Endothelial cell of umbilical vein (primary cell): ENCODE results near the gene ZNF555. TPM values are rescaled to one million over a fixed set of nuclear protein-coding genes. Genes with fewer than 3 reads are reported as not detected.

Experiments
- BruUV-seq: library from RNA; stranded (reverse); fragments of 400-500 nt; replicated peaks from 2 replicates; lab custom pipeline; 2021; lab: Mats Ljungman, UMichigan
- CTCF ChIA-PET: fragments of 300-600, 350-600 bp; sonication (Branson Sonifier 250); formaldehyde crosslinking; loops from one replicate; lab custom pipeline; 2021; ENCODE audit warnings: antibody characterized with exemption, inconsistent platforms; lab: Charles Lee
- POLR2A ChIA-PET: fragments of 300-600, 350-600 bp; sonication (Branson Sonifier 250); formaldehyde crosslinking; loops from one replicate; lab custom pipeline; 2021; ENCODE audit warnings: antibody characterized with exemption, inconsistent platforms; lab: Charles Lee
- DNase-seq: peaks from one replicate; pipeline ENCODE4 v3.0.0-alpha.2; 2011; ENCODE audit warnings: low read depth, low spot score
- FAIRE-seq: peaks from 2 replicates; lab custom pipeline; 2011; peaks lifted over from hg19 to GRCh38; lab: Jason Lieb, UNC
- H2AFZ ChIP-seq: 2 replicates; pipeline ENCODE4 v1.6.0; 2012; ENCODE audit warnings: low read depth, low read length, control low read depth, inconsistent platforms
- H3K27ac ChIP-seq: 2 replicates; pipeline ENCODE4 v1.5.1; 2011; ENCODE audit warnings: low read depth, mild to moderate bottlenecking, control low read depth, low read length, moderate library complexity; ENCODE audit not compliant: insufficient read depth
- H3K27me3 ChIP-seq, 2 experiments: 2 replicates each; pipeline versions ENCODE4 v1.6.0 to v1.6.1; 2011; ENCODE audit warnings: low read length in 2 of 2, mixed read lengths in 1 of 2; ENCODE audit not compliant: control insufficient read depth in 2 of 2, insufficient read depth in 2 of 2
- H3K36me3 ChIP-seq, 2 experiments: 2 replicates in 1 of 2; 3 replicates in 1 of 2; pipeline ENCODE4 v1.5.1; 2011; ENCODE audit warnings: low read length in 2 of 2, mild to moderate bottlenecking in 1 of 2, moderate library complexity in 1 of 2; ENCODE audit not compliant: control insufficient read depth in 2 of 2, insufficient read depth in 2 of 2; ENCODE audit errors: extremely low read depth in 1 of 2
- H3K4me1 ChIP-seq: 3 replicates; pipeline ENCODE4 v1.5.1; 2011; ENCODE audit warnings: mild to moderate bottlenecking, low read length; ENCODE audit not compliant: control insufficient read depth, insufficient read depth; ENCODE audit errors: extremely low read depth
- H3K4me2 ChIP-seq: 2 replicates; pipeline ENCODE4 v1.6.1; 2011; ENCODE audit warnings: low read length, control low read depth, mixed read lengths; ENCODE audit not compliant: insufficient read depth
- H3K4me3 ChIP-seq, 3 experiments: fragments of 200-600 bp in 1 of 3; sonication (generic), shearing (Covaris generic) in 1 of 3; replicated peaks in 1 of 3; 2 replicates each; pipeline ENCODE4 v1.5.1; 2011 to 2016; ENCODE audit warnings: control low read depth in 3 of 3, low read length in 3 of 3, mild to moderate bottlenecking in 2 of 3, inconsistent platforms in 1 of 3, low read depth in 1 of 3, moderate library complexity in 1 of 3; ENCODE audit not compliant: insufficient read depth in 1 of 3
- H3K79me2 ChIP-seq: 2 replicates; pipeline ENCODE4 v1.6.0; 2012; ENCODE audit warnings: low read length, inconsistent platforms; ENCODE audit not compliant: control insufficient read depth, insufficient read depth
- H3K9ac ChIP-seq: replicated peaks from 2 replicates; pipeline ENCODE3; 2011; ENCODE audit warnings: low read length, control low read depth; ENCODE audit not compliant: insufficient read depth; ENCODE audit errors: extremely low read depth
- H3K9me1 ChIP-seq: replicated peaks from 3 replicates; pipeline ENCODE4 v1.6.0; 2011; ENCODE audit warnings: mild to moderate bottlenecking, low read length; ENCODE audit not compliant: control insufficient read depth, insufficient read depth; ENCODE audit errors: extremely low read depth
- H3K9me3 ChIP-seq: replicated peaks from 2 replicates; pipeline ENCODE4 v1.5.1; 2012; ENCODE audit warnings: low read length, inconsistent platforms; ENCODE audit not compliant: control insufficient read depth, insufficient read depth
- H4K20me1 ChIP-seq: replicated peaks from 2 replicates; pipeline ENCODE3; 2011; ENCODE audit warnings: mild to moderate bottlenecking, low read length; ENCODE audit not compliant: control insufficient read depth, insufficient read depth; ENCODE audit errors: extremely low read depth
- EZH2 ChIP-seq: IDR thresholded peaks from 2 replicates; pipeline ENCODE4 v1.6.1; 2012; ENCODE audit warnings: borderline replicate concordance, low read depth, mild to moderate bottlenecking, moderate library complexity, low read length, inconsistent platforms; ENCODE audit not compliant: severe bottlenecking
- FOS ChIP-seq: IDR thresholded peaks from 2 replicates; pipeline ENCODE4 v1.6.1; 2011; ENCODE audit warnings: mild to moderate bottlenecking, low read length, moderate library complexity, borderline replicate concordance; ENCODE audit not compliant: insufficient read depth
- GATA2 ChIP-seq: IDR thresholded peaks from 2 replicates; pipeline ENCODE4 v1.7.0; 2011; ENCODE audit warnings: low read depth, mild to moderate bottlenecking, moderate library complexity, mixed read lengths, low read length; ENCODE audit not compliant: insufficient read length, insufficient read depth
- JUN ChIP-seq: IDR thresholded peaks from 2 replicates; pipeline ENCODE4 v1.6.1; 2011; ENCODE audit warnings: borderline replicate concordance, low read depth; ENCODE audit not compliant: insufficient read length, insufficient read depth
- MYC ChIP-seq: IDR thresholded peaks from one replicate; pipeline ENCODE4 v1.6.1; 2011; ENCODE audit warnings: mild to moderate bottlenecking, low read depth, low read length
- POLR2A ChIP-seq: IDR thresholded peaks from 2 replicates; pipeline ENCODE4 v1.6.1; 2012; ENCODE audit warnings: low read depth, mild to moderate bottlenecking, control low read depth, low read length
- POLR2AphosphoS5 ChIP-seq: IDR thresholded peaks from 2 replicates; pipeline ENCODE4 v1.6.1; 2012; ENCODE audit warnings: low read depth, mild to moderate bottlenecking, control low read depth, low read length, moderate library complexity; ENCODE audit not compliant: insufficient read depth
- dilution Hi-C: fragments of 300-500 bp; cut with MboI; formaldehyde crosslinking; loops from one replicate; pipeline ENCODE4 v1.15.0; 2019; ENCODE audit warnings: low sequenced_read_pairs; ENCODE audit not compliant: extremely low pct_ligation_motif_present
- intact Hi-C: fragments of 100-400 bp; cut with micrococcal nuclease; formaldehyde crosslinking; loops from one replicate; pipeline ENCODE4 v1.10.0; 2022
- polyA plus RNA-seq, 4 experiments: library from polyadenylated mRNA; depleted of rRNA in 3 of 4; stranded (reverse) in 3 of 4; unstranded in 1 of 4; fragments of >200 nt; gene quantifications; 2 replicates each; pipeline versions ENCODE4 v1.2.1 to v1.2.3, GENCODE V29; 2011 to 2012; ENCODE audit warnings: missing spikeins in 1 of 4
- total RNA-seq: library from RNA; stranded (reverse); gene quantifications from 2 replicates; pipeline ENCODE4 v1.2.3, GENCODE V29; 2021
- TF ChIP-seq, protein P1 (sequence below), 2 donors: IDR thresholded peaks; 1 replicate in 1 of 2; 2 replicates in 1 of 2; pipeline ENCODE4 v1.5.1; 2011; ENCODE audit warnings: low read length in 2 of 2, mild to moderate bottlenecking in 2 of 2, moderate library complexity in 2 of 2, control low read depth in 1 of 2, inconsistent platforms in 1 of 2, low read depth in 1 of 2; ENCODE audit not compliant: insufficient read depth in 1 of 2; ENCODE audit errors: extremely low read depth in 1 of 2
- TF ChIP-seq, protein P2 (sequence below): IDR thresholded peaks from 2 replicates; pipeline ENCODE4 v1.6.1; 2011; ENCODE audit not compliant: insufficient read depth, insufficient read length

Gene ZNF555
- total and polyA plus RNA-seq, 2 donors (not counting 3 experiments of a cell fraction or from before 2014, with no cell fraction given): 1.6 to 5.4 TPM

DNA sequence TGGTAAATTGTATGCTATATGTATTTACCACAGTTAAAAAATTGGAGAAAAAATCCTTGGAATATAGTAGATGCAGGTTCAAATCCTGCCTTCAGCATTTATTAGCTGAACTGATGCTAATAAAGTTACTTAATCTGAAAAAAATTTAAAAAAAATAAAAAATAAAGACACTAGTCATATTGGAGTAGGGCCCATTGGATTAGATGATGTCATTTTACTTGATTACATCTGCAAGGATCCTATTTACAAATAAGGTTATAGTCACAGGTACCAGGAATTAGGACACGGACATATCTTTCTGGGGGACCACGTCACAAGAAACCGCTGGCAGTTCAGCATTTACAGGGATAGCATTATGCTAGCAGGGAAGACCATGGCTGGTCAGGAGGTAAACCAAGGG lies 6.2 kb downstream of the ZNF555 start:
- Histone ChIP-seq H4K20me1 (no peaks in the 10 kb centered on the region), H3K9me1 (no peaks in the 10 kb centered on the region), H3K4me2 (no peak overlapping the region), H3K36me3 (peaks cover 8 to 10% of the 10 kb centered on the region in 2 experiments), H3K79me2 (peaks cover 16% of the 10 kb centered on the region), H2AFZ (no peak overlapping the region), H3K9ac (no peak overlapping the region), H3K9me3 (peaks cover 2% of the 10 kb centered on the region), H3K4me3 (no peak overlapping the region), H3K27me3 (no peaks in the 10 kb centered on the region), H3K4me1 (peaks cover 9% of the 10 kb centered on the region), H3K27ac (no peak overlapping the region)
- DNase-seq (no peak), FAIRE-seq (no peak)
- intact Hi-C loops: no loop called here
- dilution Hi-C loops: no loop called here
- TF ChIP-seq, protein P1, sequence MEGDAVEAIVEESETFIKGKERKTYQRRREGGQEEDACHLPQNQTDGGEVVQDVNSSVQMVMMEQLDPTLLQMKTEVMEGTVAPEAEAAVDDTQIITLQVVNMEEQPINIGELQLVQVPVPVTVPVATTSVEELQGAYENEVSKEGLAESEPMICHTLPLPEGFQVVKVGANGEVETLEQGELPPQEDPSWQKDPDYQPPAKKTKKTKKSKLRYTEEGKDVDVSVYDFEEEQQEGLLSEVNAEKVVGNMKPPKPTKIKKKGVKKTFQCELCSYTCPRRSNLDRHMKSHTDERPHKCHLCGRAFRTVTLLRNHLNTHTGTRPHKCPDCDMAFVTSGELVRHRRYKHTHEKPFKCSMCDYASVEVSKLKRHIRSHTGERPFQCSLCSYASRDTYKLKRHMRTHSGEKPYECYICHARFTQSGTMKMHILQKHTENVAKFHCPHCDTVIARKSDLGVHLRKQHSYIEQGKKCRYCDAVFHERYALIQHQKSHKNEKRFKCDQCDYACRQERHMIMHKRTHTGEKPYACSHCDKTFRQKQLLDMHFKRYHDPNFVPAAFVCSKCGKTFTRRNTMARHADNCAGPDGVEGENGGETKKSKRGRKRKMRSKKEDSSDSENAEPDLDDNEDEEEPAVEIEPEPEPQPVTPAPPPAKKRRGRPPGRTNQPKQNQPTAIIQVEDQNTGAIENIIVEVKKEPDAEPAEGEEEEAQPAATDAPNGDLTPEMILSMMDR (IDR thresholded peaks at IDR 0.05; ENCODE audit: extremely low read depth in 1 of 2, insufficient read depth in 1 of 2, low read depth in 1 of 2, low read length in 2 of 2): no peak
- TF ChIP-seq MYC (no peak), FOS (no peak), POLR2AphosphoS5 (no peak), JUN (no peak), GATA2 (no peak), EZH2 (no peak), POLR2A (no peak)
- TF ChIP-seq, protein P2, sequence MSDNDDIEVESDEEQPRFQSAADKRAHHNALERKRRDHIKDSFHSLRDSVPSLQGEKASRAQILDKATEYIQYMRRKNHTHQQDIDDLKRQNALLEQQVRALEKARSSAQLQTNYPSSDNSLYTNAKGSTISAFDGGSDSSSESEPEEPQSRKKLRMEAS: no peak
- ChIA-PET CTCF (no interaction called here), POLR2A (no interaction called here)
- no TSS peak for BruUV-seq
